PC-9 (cell line): ENCODE measurements around the gene TMEM42. TPM values are rescaled to one million over a fixed set of nuclear protein-coding genes. Genes with fewer than 3 reads are reported as not detected.

ENCODE experiments used
- BruUV-seq: library from RNA; stranded (reverse); fragments of 400-500 nt; replicated peaks from 2 replicates; lab custom pipeline; 2021; lab: Mats Ljungman, UMichigan
- CTCF ChIA-PET: fragments of 300-600 bp; sonication (Branson Sonifier 250); formaldehyde crosslinking; loops from one replicate; lab custom pipeline; 2022; ENCODE audit warnings: antibody characterized with exemption; lab: Charles Lee
- POLR2A ChIA-PET: fragments of 300-600 bp; sonication (Branson Sonifier 250); formaldehyde crosslinking; loops from one replicate; lab custom pipeline; 2022; ENCODE audit warnings: antibody characterized with exemption; ENCODE audit not compliant: unreplicated experiment; lab: Charles Lee
- DNase-seq, 2 experiments: peaks; one replicate each; pipeline versions ENCODE4 v3.0.0 to v3.0.0-alpha.2; 2015 to 2022; ENCODE audit warnings: mixed read lengths in 1 of 2
- H2AFZ ChIP-seq: fragments of 200-600 bp; sonication (generic); 2 replicates; pipeline ENCODE4 v1.8.1; 2017; ENCODE audit warnings: antibody characterized with exemption
- H3F3A ChIP-seq: fragments of 200-600 bp; sonication (generic); 2 replicates; pipeline ENCODE4 v1.8.1; 2017; ENCODE audit warnings: antibody characterized with exemption, mild to moderate bottlenecking, low read depth; ENCODE audit not compliant: insufficient read depth
- H3K27ac ChIP-seq: fragments of 200-600 bp; sonication (generic); 2 replicates; pipeline ENCODE4 v1.6.1; 2016; ENCODE audit warnings: mixed run types
- H3K27me3 ChIP-seq: fragments of 200-600 bp; sonication (generic); 2 replicates; pipeline ENCODE4 v1.6.1; 2016; ENCODE audit warnings: low read depth, mixed run types; ENCODE audit not compliant: insufficient read depth
- H3K36me3 ChIP-seq: fragments of 200-600 bp; sonication (generic); 2 replicates; pipeline ENCODE4 v1.6.1; 2016; ENCODE audit warnings: low read depth, mixed run types
- H3K4me1 ChIP-seq: fragments of 200-600 bp; sonication (generic); replicated peaks from 2 replicates; pipeline ENCODE4 v1.6.1; 2016; ENCODE audit warnings: mixed run types; ENCODE audit not compliant: insufficient read depth
- H3K4me2 ChIP-seq: fragments of 200-600 bp; sonication (generic); 2 replicates; pipeline ENCODE4 v1.6.1; 2017; ENCODE audit warnings: mixed run types
- H3K4me3 ChIP-seq: fragments of 200-600 bp; sonication (generic); 2 replicates; pipeline ENCODE4 v1.6.1; 2016; ENCODE audit warnings: mixed run types
- H3K79me2 ChIP-seq: fragments of 200-600 bp; sonication (generic); 2 replicates; pipeline ENCODE4 v1.6.1; 2017; ENCODE audit warnings: low read depth, mixed run types
- H3K9me2 ChIP-seq: fragments of 200-600 bp; sonication (generic); 2 replicates; pipeline ENCODE4 v1.8.1; 2017; ENCODE audit warnings: mild to moderate bottlenecking; ENCODE audit not compliant: insufficient read depth
- H3K9me3 ChIP-seq: fragments of 200-600 bp; sonication (generic); 2 replicates; pipeline ENCODE4 v1.8.1; 2016; ENCODE audit warnings: low read depth; ENCODE audit not compliant: insufficient read depth
- H4K20me1 ChIP-seq: fragments of 200-600 bp; sonication (generic); 2 replicates; pipeline ENCODE4 v1.8.1; 2017; ENCODE audit not compliant: insufficient read depth
- CTCF ChIP-seq: fragments of 200-600 bp; sonication (generic); conservative IDR thresholded peaks from 2 replicates; pipeline ENCODE4 v1.6.1; 2017; ENCODE audit warnings: mixed run types, antibody characterized with exemption, mild to moderate bottlenecking, moderate library complexity
- EZH2 ChIP-seq: fragments of 200-600 bp; sonication (generic); IDR thresholded peaks from 2 replicates; pipeline ENCODE4 v1.8.0; 2017; ENCODE audit warnings: antibody characterized with exemption, low read depth
- intact Hi-C: fragments of 100-400 bp; cut with micrococcal nuclease; formaldehyde crosslinking; loops from one replicate; pipeline ENCODE4 v1.10.0; 2022; ENCODE audit not compliant: unreplicated experiment
- total RNA-seq: library from RNA; stranded (reverse); gene quantifications from 2 replicates; pipeline ENCODE4 v1.2.3, GENCODE V29; 2021

Gene TMEM42
- total RNA-seq, 1 experiment from 2014 or later = 18.2 TPM

GRCh38 chr3:44832032-44832431 lies 29.7 kb upstream of the TMEM42 start:
- H2AFZ ChIP-seq = no peak overlapping the region
- no peaks in the 10 kb centered on the region for H4K20me1 ChIP-seq
- no peak overlapping the region for H3K27ac ChIP-seq
- ChIA-PET POLR2A (interaction anchor here (0.7 kb wide), 1 partner anchor 10 kb away, joined by 8 read pairs; no protein-coding TSS in a partner anchor), CTCF (no interaction called here)
- DNase-seq = no peak
- no peaks in the 10 kb centered on the region for H3K27me3 ChIP-seq
- no peak overlapping the region for H3K4me3 ChIP-seq
- no peaks in the 10 kb centered on the region for H3F3A ChIP-seq
- BruUV-seq = no TSS peak
- H3K9me2 ChIP-seq = no peaks in the 10 kb centered on the region
- H3K9me3 ChIP-seq = no peaks in the 10 kb centered on the region
- peaks cover 8% of the 10 kb centered on the region; the same call in 1 of the 2 replicates for H3K36me3 ChIP-seq
- H3K4me1 ChIP-seq = no peaks in the 10 kb centered on the region
- intact Hi-C loops = no loop called here
- H3K79me2 ChIP-seq = no peaks in the 10 kb centered on the region
- no peak for TF ChIP-seq CTCF
- TF ChIP-seq EZH2 = no peak
- no peak overlapping the region for H3K4me2 ChIP-seq

GRCh38 chr3:44832965-44833364 lies 28.7 kb upstream of the TMEM42 start:
- Histone ChIP-seq H3K4me1 (no peaks in the 10 kb centered on the region), H3K4me2 (no peak overlapping the region), H3K79me2 (no peaks in the 10 kb centered on the region), H3F3A (no peaks in the 10 kb centered on the region), H3K36me3 (peaks cover 8% of the 10 kb centered on the region; the same call in 1 of the 2 replicates), H4K20me1 (no peaks in the 10 kb centered on the region), H3K4me3 (no peak overlapping the region), H3K9me3 (no peaks in the 10 kb centered on the region), H2AFZ (no peak overlapping the region), H3K27me3 (no peaks in the 10 kb centered on the region), H3K27ac (no peak overlapping the region), H3K9me2 (no peaks in the 10 kb centered on the region)
- intact Hi-C loops = no loop called here
- ChIA-PET POLR2A (no interaction called here), CTCF (no interaction called here)
- no TSS peak for BruUV-seq
- TF ChIP-seq CTCF (no peak), EZH2 (no peak)
- no peak for DNase-seq

GRCh38 chr3:44833394-44833793 lies 28.3 kb upstream of the TMEM42 start:
- Histone ChIP-seq H2AFZ (no peak overlapping the region), H4K20me1 (no peaks in the 10 kb centered on the region), H3F3A (no peaks in the 10 kb centered on the region), H3K4me1 (no peaks in the 10 kb centered on the region), H3K27me3 (no peaks in the 10 kb centered on the region), H3K79me2 (no peaks in the 10 kb centered on the region), H3K4me3 (no peak overlapping the region), H3K4me2 (no peak overlapping the region), H3K9me2 (no peaks in the 10 kb centered on the region), H3K27ac (no peak overlapping the region), H3K36me3 (peaks cover 7% of the 10 kb centered on the region; the same call in 1 of the 2 replicates), H3K9me3 (no peaks in the 10 kb centered on the region)
- CTCF ChIA-PET = no interaction called here
- DNase-seq = no peak
- no TSS peak for BruUV-seq
- POLR2A ChIA-PET = no interaction called here
- intact Hi-C loops = no loop called here
- TF ChIP-seq CTCF (no peak), EZH2 (no peak)
